A549 treated with GW870086 at 1 μM for 4 hours (cell line): Measurements from ENCODE around the gene GAS6. TPM values are rescaled to one million over a fixed set of nuclear protein-coding genes. Genes with fewer than 3 reads are reported as not detected.

Source experiments
- total RNA-seq: library from RNA; stranded (reverse); fragments of 200-300 nt; extraction: Qiagen RNA extraction; gene quantifications from 5 replicates; pipeline ENCODE4 v1.2.3, GENCODE V29; 2022; ENCODE audit warnings: low read depth

The GAS6 gene
- 7.3 to 9.5 TPM (median 8.6 TPM) in 5 replicates for total RNA-seq

DNA sequence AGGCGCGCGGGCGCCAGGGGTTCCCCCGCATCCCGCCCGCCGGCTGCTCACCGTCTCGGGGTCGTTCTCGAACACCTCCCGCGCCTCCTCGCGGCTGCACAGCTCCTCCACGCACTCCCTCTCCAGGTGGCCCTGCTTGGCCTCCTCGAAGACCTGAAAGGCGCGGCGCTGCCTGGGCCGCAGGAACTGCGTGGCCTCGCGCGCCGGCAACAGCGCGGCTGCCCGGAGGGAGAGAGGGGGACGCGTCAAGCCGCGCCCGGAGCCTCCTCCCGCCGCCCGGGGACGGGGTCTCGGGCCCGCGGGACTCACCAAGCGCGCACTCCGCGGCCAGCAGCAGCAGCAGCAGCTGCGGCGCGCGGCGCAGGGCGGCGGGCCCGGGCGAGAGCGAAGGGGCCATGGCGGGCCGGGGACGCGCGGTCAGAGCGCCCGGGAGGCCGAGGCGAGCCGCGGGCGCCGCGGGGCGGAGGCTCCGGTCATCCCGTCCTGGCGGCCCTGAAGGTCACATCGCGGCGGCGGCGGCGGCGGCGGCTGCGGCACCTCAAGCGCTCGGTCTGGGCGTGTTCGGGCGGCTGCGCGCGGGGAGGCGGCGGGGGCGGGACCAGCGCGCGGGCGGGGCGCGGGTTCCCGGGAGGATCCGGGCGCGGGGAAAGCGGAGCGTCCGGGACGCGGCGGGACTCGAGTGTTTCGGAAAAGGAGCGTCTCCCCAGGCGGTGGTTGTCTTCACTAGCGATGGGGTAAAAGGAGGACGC, at the start of gene GAS6:
TSS of gene GAS6 (minus strand) at position 553 of the 749 bp plus-strand sequence. CDS start at position 397, 156 bp downstream.

Other genes with a start within 250 kb of the GAS6 start
- not detected in 5 replicates for gene ATP4B, start 205.9 kb downstream of the GAS6 start, total RNA-seq
- not detected in 5 replicates for gene GRK1, start 196.9 kb downstream of the GAS6 start, total RNA-seq
- gene TMEM255B, start 104.8 kb downstream of the GAS6 start, total RNA-seq: 0.57 to 0.88 TPM (median 0.77 TPM) in 5 replicates
- gene C13orf46, start 110.0 kb upstream of the GAS6 start, total RNA-seq: 0.07 to 0.21 TPM (median 0.14 TPM) in 5 replicates